Muscle of back (tissue), 11 donors: ENCODE data around the gene M1AP. TPM values are rescaled to one million over a fixed set of nuclear protein-coding genes. Genes with fewer than 3 reads are reported as not detected.

Experiments
- DNase-seq, 3 donors: peaks; one replicate each; pipeline versions ENCODE4 v3.0.0 to v3.0.0-alpha.2; 2013
- polyA plus RNA-seq, 10 donors: library from polyadenylated mRNA; unstranded; fragments of 120-200 nt; gene quantifications; one replicate each; pipeline ENCODE4 v1.2.1, GENCODE V29; 2013; ENCODE audit not compliant: insufficient read length in 10 of 10

M1AP gene
- polyA plus RNA-seq, 10 donors: 0.21 to 0.51 (median 0.28) TPM

DNA sequence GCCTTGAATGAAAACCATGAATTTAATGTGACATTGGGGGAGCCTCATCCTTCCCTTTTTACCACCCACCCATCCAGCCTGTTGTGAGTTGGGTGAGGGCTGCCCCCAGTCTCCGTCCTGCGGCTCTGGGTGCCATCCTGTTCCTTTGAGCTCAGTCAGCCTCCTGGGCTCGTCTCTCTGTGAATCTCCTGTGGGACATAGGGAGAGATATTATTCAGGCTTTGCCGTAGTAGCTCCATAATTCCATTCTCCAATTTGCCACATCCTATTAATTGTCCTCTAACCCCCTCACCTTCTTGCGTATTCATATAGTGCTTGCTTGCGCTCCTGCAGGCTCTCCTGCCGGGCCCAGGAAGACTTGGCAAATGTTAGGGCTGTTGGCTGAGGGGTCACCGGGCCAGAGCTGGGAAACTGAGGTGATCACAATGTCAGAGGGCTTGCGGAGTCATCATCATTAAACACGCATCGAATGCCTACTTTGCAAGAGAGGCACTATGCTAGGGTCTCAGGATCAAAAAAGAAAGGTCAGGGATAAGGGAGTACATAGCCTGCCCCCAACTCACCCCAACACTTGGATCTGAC lies 121.4 kb downstream of the M1AP start:
- no peak for DNase-seq

DNA sequence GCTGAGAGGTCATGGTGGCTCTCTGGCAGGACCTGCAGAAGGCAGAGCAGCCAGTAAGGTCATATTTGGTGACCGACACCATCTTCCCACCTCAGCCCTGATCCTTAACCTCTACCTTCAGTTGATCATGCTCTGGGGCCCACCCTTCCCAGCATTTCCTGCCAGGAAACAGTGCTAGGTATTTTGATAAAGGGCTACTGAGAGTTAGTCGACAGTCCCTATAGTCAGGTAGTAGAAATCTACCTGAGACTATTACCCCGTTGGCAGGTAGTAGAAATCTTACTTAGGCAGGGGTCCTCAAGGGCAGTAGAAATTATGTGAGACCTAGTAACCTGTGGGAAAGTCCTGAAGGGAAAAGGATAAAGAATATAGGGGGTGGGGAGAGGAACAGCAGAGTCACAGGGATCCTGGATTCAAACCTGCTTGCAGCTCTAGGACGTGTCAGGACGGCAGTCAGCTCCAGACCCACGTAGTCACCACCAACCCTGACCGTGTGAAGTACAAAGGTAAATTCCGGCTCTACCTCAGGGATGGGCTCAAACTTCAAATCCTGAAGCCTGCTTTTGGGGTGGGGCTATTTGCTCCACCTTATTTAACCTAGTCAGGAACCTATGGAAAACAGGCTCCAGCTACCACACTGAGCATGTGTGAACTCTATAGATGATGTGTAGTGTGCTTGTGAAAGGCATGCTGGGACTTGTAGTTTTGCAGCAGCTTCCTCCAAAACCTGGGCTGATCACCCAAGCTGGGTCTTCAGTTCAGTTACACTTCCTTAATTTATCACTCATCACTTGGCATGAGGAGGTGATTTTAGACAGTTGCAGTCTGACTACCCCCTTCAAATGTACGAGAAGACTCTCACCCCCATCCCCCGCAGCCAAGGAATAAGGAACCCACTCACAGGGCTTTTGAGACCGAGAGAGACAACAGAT lies 122.1 kb downstream of the M1AP start, which contains the start of gene DQX1:
Gene DQX1, minus strand, starts transcription at position 515 of the 932 bp plus-strand sequence. Its CDS starts 502 bp downstream, at position 13.
- DNase-seq: peak in 1 of 3 donors; percentile 56

DNA sequence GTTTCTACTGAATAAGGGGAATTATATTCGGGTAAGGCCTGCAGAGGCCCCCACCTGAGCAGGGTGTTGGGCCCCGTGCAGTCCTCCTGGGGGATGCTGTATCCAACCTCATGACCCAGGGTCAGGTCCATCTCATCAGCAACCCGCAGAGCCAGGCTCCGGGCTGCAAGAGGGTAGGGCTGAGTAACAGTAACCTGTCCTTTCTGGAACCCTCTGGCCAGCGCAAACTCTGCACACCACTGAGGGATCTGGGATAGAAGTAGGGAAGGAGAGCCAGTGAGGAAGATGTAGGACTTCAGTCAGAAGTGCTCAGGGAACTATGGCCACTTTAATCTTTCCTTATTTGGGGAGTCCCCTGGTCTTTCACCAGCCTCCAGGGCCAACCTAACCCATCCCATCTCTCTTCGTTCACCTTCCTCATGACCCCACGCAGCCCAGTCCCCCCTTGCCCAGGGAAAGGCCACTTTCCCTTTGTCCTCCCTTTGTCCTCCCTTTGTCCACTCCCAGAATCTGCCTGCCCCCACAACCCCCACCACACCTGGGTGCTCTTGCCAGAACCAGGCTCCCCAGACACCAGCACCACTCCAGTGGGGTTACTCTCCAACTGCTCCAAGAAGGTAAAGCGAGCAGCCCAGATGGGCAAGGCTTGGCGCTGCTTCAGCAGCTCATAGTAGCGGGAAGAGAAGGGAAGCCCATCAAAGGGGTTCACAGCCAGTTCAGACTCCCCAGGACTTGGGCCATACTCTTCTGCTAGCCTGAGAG lies 123.0 kb downstream of the M1AP start:
- DNase-seq: no peak

DNA sequence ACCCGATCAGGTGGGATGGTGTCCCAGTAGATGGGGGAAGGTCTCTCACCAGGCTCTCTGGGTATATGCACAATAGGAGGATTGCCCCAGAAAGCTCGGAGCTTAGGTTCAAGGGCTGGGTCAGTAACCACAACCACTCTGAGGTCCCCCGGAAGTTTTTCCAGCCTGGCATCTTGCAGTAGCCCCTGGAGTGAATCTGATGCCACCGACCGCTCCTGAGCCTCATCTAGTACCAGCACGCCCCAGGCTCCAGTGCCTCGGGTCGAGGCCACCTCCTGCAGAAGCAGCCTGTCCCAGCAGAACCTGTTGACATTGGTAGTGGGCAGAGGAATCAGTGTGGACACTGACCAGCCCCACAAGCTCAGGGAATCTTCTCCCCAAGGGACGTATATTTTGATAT lies 124.1 kb downstream of the M1AP start:
- no peak for DNase-seq

DNA sequence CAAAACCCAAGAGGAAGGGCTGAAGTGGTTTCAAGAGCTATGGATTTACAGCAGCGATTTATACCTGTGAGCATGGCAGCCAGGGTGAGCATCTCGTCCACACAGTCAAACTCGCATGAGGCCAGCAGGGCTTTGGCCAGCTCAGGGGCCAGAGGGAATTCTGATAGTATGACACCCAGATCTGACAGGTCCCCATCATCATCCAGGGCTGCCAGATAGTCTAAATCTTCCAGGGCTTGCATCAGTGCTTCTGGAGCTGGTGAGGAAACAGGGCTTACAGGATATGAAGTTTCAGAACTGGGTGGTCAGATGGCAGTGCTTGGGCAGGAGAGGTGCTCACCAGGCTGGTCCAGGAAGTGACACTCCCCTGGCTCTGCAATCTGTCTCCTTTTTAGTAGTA lies 125.6 kb downstream of the M1AP start:
- DNase-seq: no peak

DNA sequence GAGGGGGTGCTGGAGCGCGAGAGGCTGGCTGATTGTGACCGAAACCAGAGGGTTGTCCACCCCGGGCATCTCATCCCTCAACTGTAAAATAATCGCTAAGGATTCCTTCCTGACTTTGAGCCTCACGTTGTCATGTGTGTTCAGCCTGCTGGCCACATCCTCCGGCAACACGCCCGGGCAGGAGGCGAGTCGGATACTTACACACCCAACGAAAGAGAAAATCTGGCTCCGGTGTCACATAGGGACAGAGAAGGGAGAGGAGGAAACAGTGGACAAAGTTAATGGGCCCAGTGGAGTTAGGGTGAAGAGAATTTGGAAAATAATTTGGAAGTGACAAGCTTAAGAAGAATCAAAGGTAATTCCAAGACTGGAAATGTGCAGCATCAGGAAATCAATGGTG lies 131.5 kb downstream of the M1AP start:
- DNase-seq: no peak

DNA sequence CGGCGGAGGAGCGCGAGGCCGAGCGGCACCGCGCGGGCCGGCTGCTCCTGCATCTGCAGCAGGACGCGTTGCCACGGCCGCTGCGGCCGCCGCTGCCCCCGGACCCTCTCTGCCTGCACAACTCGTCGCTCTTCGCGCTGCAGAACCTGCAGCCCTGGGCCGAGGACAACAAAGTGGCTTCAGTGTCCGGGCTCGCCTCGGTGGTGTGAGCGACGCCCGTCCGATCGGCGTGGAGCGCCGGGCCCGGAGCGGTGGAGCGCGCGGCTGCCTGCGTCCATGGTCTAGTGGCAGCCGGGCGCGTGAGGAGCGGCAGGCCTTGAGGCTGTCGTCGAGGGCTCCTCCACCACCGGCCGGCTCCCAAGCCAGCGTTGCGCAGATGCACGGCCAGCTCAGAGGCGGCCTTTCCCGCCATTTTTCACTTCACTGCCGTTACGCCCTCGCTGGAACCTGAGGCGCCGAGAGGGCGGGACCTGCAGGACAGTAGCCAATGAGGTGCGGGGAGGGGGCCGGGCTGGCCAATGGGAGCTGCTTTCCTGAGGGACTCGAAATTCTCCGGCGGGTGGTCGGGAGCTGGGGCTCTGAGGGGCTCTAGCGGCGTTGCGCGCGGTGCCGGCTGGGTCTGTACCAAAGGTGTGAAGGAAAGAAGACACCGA lies 132.0 kb downstream of the M1AP start:
- peak; percentile 41 to 81 (median 64) for DNase-seq

DNA sequence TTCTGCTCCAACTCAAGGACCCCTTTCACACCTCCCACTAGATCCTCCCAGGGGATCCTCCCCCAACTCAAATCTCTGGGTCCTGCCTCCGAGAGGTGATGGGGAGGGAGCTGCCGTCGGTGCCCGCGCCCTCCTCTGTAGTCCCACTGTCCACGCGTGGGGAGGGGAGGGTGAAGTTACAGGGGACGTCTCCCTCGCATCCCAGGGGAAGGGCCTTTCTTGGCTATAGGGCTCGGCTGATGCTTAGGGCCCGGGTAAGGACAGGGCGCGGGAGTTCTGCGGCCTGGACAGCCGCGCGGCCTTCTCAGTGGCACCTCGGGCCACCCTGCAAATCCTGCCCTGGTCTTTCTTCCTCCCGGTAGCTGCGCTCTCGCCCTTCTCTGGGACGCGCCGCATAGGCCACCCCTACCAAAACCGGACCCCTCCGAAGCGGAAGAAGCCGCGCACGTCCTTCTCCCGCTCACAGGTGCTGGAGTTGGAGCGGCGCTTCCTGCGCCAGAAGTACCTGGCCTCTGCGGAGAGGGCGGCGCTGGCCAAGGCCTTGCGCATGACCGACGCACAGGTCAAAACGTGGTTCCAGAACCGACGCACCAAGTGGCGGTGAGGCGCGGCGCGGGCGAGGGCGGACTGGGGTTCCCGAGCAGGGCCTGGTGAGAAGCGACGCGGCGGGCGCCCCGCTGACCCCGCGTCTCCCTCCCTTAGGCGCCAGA lies 132.7 kb downstream of the M1AP start:
- peak in 1 of 3 donors; percentile 55 for DNase-seq

DNA sequence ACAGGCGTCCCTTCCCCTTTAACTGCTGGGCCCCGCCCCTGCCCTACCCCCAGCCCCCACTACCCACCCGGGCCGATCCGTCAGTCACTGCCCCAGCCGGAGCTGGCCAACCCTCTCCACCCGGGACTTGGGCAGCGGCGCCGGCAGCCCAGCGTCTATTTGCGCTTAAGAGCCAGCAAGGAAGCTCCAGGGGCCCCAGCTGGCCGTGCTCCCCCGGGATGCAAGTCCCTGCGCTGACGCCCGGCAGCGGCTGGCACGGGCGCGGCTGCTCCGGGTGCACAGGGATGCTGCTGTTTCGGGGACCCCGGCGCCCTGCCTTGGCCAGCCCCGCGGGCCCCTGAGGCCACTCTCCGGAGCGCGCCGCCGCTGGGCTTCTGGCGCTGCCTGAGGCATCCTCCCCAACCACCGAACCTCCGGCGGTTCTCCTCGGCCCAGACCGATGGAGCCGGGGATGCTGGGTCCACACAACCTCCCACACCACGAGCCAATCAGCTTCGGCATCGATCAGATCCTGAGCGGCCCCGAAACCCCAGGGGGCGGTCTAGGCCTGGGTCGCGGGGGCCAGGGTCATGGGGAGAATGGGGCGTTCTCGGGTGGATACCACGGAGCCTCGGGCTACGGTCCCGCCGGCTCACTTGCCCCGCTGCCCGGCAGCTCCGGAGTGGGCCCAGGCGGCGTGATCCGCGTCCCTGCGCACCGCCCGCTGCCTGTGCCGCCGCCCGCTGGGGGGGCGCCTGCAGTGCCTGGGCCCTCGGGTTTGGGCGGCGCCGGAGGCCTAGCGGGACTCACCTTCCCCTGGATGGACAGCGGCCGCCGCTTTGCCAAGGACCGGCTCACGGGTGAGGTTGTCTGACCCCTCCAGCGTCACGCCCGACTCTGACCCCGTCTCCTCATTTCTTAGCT lies 133.5 kb downstream of the M1AP start, which contains the start of gene TLX2:
Gene TLX2, plus strand, starts transcription at position 83 of the 903 bp plus-strand sequence. Its CDS starts 357 bp downstream, at position 440.
- DNase-seq: peak in 1 of 3 donors; percentile 38

DNA sequence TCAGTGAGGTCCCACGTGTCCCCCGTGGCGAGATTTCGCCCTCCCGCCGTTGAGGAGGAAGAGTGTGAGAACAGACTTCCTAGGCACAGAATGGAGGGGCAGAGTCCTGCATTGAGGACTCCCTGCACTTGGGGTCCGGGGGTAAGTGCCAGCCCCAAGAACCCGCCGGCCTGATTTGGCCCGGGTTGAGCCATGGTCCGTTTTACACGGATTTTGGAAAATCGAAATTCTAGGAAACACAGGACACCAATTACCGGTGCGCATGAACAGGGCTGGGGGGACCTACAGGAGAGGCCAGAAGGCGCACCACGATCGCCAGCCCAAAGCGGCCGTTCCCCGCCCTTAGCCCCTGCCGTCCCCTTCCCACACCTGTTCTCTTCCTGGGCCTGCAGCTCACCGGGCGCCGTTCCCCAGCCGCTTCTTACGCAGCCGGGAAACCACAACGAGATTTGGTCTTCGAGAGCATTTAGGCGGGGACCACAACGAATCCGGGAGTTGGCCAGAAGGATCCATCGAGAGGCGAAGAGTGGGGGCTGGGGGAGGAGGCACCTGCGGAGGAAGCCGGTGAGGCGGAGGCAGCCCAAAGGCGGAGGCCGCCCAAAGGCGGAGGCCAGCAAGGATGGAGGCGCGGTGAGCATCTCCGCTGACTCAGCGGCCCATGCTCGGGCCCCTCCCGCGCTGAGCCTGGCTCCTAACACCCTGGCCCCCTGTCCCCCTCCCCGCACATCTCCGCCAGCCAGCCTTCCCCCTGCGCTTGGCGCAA lies 134.3 kb downstream of the M1AP start:
- DNase-seq: peak in 1 of 3 donors; percentile 73

DNA sequence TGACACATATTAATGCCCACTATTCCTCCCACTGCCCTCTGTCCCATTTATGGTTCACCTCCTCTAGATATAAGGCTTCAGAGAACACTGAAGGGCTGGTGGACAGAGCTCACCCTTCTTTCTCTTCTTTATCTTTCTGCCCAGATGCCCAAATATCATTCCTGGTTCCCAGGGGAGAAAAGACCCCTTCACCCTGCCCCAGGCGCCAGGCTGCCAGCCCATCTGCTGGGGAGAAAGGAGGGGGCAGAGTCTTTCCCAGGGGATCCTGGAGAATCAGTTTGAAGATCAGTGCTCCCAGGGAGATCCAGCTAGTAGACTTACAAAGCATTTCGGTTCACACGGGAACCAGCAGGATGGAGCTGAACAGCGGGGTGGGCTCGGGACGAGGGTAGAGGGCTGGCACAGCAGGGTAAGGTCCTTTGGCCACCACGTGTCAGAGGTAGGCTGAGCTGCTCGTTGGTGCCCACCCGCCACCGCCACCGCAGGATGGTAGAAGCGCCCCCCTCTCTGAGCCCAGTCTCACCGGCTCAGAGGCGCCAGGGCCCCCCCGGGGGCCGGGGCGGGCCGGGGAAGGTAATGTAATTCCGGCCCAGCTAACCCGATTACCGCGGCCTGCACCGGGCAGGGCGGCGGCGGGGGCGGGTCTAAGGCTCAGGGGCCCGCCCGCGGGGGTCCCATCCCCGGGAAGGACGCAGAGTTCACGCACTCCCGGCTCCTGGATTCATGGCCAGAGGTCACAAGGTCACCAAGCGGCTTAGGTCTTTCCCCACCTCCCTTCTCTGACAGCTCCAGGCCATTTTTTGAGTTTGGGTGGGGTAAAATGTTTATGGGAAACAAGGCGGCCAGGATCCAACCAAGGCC lies 135.2 kb downstream of the M1AP start:
- DNase-seq: no peak

DNA sequence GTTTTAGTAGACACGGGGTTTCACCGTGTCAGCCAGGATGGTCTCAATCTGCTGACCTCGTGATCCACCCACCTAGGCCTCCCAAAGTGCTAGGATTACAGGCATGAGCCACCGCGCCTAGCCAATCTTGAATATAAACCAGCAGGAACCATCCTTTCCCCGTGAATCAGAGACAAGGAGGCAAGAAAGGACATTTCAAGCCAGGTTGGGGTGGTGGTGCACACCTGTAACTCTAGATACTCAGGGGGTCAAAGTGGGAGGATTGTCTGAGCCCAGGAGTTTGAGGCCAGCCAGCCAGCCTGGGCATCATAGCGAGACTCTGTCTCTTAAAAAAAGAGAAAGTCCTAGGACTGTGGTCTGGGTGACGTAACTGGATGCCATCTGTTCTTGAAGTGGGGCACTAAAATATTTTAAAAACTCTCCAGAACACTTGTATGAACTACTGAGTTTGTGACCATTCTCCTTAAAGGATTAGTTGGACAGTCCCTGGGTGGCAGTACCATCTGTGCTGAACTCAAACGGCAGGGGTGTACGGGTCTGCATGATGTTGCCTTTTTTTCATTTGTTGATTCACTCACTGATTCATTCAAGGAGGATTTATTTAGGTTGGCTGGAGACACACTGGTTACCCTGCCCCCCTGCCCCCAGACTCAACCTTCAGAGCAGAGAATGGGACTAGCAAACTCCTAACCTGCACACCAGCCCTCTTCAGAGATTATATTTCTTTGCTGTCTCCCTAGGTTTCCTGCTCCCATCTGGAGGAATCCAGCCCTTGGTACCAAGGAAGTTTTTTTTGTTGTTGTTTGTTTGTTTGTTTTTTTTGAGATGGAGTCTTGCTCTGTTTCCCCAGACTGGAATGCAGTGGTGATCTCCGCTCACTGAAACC lies 136.8 kb downstream of the M1AP start:
- DNase-seq: no peak

DNA sequence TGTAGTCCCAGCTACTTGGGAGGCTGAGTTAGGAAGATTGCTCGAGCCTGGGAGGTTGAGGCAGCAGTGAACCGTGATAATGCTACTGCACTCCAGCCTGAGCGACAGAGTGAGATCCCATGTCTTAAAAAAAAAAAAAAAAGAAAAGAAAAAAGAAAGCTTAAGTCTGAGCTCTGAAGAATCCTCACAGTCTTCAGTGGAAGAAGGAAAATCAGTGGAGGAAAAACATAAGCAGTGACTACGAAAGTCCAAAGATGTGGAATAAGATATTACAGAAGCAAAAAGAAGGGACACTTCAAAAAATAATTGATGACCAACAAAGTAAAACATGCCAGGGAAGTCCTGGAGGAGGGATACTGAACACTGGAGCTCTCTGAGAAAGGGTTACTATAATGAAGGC lies 137.9 kb downstream of the M1AP start:
- DNase-seq: no peak

DNA sequence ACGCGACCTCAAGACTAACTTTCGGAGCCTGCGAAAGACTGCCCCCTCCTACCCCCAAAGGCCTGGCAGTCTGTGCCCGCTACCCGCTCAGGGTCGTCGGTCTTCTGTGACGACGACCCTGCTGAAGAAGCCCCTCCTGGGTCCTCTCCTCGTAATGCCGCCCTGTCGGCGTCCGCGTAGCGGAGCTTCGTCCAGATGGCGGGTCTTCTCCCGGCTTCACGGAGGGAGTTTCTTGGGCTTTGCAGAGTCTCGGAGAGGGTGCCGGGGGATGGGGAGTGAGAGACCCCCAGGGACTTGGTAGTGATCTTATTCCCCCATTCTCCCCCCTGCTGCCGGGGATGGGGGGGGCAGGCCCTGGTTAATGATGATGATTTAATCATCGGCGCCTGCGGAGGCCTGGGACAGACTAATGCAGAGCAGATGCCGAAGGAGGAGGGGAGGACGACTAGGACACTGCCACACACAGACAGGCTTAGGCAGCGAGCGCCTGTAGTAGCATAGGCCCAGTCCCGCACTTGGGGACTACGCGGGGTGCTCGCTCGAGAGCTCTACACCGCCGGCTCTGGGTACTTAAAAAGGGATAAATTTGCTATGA lies 140.1 kb downstream of the M1AP start:
- peak in 1 of 3 donors; percentile 74 for DNase-seq
